GM19043 (cell line): ENCODE results near the gene SLC44A1.

Experiments
- ATAC-seq: cut with Tn5 transposase; IDR thresholded peaks from one replicate; pipeline ENCODE4 v1.9.1; 2021; ENCODE audit warnings: low read depth; ENCODE audit not compliant: unreplicated experiment

SLC44A1 gene

GRCh38 chr9:105269593-105269992, 25.1 kb downstream of the SLC44A1 start:
- no peak for ATAC-seq

- no peak for ATAC-seq
These were observed 26.3 kb downstream of the SLC44A1 start for GRCh38 chr9:105270711-105271110.

DNA sequence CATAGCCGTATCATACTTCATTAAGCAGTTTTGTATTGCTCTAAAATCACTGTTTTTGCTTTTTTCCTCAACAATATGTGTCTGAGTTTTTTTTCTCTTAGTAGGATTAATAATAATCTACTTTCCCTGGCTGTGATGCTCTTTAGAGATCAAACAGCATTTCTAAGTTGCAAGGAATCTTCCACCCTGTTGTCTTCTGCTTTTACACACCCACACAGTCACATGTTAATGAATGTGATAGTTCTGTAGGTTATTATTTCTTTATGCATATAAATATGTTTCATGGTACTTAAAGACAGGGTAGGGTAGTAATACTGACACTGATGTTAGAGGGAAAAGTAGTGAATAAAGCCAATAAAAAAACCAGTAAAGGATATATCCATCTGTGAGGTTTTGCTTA, 29.3 kb downstream of the SLC44A1 start:
- ATAC-seq: no peak

DNA sequence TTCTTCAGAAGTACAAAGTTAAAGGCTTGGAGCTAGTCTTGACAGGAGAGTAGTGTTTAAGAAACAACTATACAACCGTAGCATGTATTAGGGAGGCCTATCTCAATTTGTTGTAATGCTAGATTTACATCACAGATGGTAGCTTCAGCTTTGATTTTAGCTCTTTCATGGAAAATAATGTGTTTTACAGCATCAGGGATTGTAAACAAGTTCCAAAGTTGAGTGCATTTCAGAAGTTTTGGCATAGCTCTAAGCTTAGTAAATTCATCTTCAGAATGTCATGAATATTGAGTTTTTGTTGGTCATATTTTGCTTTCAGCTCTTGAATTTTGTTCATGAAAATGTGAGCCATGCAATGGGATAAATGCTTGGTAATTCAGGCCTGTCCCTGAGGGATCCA, 30.7 kb downstream of the SLC44A1 start:
- no peak for ATAC-seq

GRCh38 chr9:105275938-105276337, 31.5 kb downstream of the SLC44A1 start:
- ATAC-seq: no peak

GRCh38 chr9:105278751-105279150, 34.3 kb downstream of the SLC44A1 start:
- ATAC-seq: no peak

DNA sequence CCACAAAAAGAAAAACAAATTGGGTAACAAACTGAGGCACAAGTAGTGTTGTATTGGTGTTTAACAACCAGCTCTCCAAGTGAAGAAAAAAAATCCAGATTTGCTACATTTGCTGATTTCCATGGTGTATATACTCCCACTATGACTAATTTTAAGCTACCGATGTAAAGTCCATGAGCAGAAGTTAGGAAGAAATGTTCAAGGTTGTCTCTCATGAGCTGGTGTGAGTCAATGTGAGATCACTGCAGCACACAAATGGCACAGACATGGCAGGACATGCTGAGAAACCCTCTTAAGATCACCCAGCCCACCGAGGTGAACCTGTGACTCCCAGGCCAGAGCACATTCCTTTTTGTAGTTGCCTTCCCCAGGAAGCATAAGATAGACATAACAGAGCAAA, 36.2 kb downstream of the SLC44A1 start:
- no peak for ATAC-seq

DNA sequence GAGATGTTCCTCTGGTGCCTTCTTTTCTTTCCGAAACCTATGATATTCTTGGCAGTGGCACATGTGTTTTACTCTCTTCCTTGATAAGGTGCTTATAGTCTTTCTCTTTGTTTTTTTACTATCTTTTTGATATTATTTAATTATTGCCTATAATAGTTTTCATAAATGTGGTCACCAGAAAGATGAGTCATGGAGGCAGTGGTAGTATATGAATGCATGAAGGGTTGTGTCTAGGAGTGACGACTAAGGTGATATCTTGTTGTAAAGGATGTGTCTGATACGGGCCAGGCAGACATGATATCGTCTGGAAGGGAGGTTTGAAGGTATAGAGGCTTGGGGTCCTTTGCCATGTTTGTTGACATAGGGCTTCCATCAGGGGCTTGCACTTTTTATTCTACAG, 36.8 kb downstream of the SLC44A1 start:
- ATAC-seq: no peak

GRCh38 chr9:105281926-105282325, 37.5 kb downstream of the SLC44A1 start:
- no peak for ATAC-seq

GRCh38 chr9:105282870-105283621, 38.6 kb downstream of the SLC44A1 start:
- ATAC-seq: no peak

GRCh38 chr9:105283795-105284194, 39.3 kb downstream of the SLC44A1 start:
- ATAC-seq: no peak

DNA sequence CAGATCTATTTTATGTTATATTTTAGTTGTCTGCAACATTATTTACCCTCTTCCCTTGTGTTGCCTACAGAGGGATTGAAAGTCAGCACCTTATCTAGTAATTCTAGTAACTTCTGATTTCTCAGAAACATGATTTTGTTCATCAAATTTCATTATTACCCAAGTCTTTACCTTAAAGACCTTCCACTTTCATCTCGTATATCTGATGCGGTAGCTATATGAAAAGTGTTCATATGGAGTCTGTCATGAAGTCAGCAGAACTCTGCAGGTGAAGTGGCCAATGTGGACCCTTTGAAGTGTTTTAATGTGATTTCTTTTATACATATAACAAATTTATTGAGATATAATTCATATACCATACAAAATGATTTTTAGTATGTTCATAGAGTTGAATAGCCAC, 40.0 kb downstream of the SLC44A1 start:
- ATAC-seq: no peak

- ATAC-seq: no peak
These were observed 41.6 kb downstream of the SLC44A1 start for GRCh38 chr9:105286098-105286497.

DNA sequence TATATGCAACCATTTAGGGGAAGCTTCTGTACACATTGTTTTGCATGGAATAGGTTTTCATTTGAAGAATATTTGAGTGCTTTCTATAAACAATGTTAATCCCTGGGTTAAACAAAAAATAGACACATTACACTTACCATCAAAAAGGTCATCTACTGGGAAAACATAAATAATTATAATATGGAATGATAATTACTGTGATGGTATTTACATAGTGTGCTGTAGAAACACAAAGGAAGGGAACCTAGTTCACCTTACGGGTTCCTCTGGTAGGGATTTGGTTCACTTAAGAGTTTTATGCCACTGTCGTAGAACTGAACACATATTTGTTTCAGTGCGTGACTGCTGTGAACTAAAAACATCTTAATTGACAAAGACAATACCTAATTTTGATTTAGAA, 44.9 kb downstream of the SLC44A1 start:
- no peak for ATAC-seq

DNA sequence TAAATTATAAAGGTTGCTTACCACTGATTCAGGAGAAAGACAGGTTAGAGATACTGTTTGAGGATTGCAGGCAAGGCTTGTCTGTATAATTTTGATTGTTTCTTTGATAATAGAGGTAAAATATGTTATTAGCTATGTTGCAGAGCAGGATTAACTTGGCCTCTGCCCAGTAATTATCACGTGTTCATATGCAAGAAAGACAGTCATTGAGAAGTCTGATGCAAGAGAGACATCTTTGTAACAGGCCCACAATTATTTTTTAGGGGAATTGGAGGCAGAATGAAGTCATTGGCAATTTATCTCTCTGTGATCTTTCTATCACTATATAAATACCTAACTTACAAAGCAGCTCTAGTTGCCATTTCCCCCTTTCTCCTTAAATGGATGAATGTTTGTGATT, 46.0 kb downstream of the SLC44A1 start:
- ATAC-seq: no peak

DNA sequence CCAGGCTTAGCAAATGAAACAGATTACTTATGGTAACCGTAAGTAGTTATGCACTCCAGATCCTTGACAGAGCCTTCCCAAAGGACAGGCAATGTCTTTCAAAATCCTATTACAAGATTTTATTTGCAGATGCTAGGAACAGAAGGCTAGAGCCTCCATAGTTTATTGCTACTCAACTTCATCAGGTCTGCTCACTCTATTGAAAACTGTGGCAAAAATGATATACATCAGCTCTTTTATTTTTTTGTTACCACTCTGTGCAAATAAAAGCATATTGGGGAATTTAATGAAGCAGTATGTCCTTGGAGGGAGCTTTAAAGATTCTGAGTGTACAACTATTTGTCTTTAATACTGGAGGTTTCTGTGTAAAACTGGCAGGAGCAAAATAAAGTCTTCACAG, 46.5 kb downstream of the SLC44A1 start:
- no peak for ATAC-seq

DNA sequence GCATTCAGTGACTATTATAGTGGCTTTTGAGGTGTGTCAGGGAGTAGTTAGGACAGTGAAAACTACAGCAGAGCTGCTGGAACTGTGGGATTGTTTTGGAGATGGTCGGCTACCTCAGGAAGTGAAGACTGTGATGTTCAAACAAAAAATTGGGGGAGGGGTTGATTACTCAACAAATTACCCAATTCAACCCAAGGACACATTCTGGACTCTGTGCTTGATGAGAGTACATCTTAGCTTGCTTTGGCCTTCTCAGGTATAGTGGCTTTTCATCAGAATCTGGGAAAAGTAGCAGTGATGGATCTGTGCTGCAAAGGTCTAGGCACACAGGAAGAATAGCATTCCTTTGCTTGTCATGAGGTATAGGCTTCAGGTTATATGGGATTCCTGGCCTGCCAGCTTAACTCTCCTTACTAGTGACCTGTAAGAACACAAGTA, 47.0 kb downstream of the SLC44A1 start:
- no peak for ATAC-seq

GRCh38 chr9:105291938-105292337, 47.5 kb downstream of the SLC44A1 start:
- no peak for ATAC-seq

GRCh38 chr9:105293408-105293807, 49.0 kb downstream of the SLC44A1 start:
- ATAC-seq: no peak

DNA sequence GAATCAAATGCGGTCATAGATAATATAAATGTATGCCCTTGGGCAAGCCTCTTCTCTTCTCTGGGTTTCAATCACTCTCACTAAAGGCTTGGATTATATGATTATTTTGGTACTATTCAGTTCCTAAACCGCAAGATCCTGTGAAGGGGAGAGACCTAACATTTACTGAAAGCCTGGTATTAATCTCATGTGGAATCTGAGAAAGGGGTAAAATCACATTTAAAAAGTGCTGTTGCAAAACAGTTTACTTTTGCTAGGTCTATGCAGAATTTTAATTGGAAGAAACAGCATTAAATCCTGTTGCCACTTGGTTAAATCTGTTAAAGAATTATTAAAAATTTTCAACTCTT, 50.7 kb downstream of the SLC44A1 start:
- ATAC-seq: no peak

DNA sequence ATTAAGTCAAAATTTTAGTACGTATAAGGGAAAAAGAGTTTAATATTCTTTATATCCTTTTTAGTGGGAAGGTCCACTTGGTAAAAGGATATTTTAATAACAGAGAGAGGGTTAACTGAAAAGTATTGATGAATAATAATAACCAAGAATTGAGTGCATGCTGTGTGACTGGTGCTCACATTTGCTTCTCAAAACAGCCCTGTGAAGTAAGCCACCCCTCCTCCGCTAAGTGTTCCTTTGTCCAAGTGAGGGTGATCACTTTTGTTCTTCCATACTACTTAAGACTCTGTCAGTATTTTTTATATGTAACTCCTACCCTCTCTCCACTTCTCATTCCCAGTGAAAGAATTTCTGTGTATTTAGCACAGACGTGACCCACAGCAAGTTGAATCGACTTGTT, 51.5 kb downstream of the SLC44A1 start:
- ATAC-seq: no peak

DNA sequence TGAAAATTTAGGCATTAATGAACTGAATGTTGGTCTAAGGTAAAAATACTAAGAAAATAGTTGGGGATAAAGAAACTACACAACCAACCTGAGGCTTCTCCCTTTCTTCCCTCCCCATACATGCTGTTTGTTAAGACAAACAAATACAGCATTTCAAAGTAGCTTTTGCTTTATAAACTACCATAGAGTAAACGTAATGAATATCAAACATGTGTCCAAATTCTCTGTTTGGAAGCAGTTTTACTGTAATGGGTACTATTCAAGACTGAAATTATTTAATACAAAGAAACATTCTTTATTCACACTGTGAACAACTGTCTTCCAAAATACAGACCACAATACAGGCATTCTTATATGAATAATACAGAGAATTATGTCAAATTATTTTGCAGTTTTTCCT, 52.0 kb downstream of the SLC44A1 start:
- ATAC-seq: no peak

GRCh38 chr9:105296877-105297287, 52.4 kb downstream of the SLC44A1 start:
- no peak for ATAC-seq
